ENCODE data around the gene SERPINA1. TPM values are rescaled to one million over a fixed set of nuclear protein-coding genes. Genes with fewer than 3 reads are reported as not detected.

The SERPINA1 gene
- total RNA-seq (2021; ENCODE audit: unreplicated experiment) (4.9 TPM), Bru-seq, nascent RNA (percentile 36 among the genes with signal in this experiment), BruChase-seq, experiment 1, labeled RNA remaining after a 2-hour chase (percentile 30 among the genes with signal in this experiment), BruChase-seq, experiment 2, labeled RNA remaining after a 6-hour chase (percentile 24 among the genes with signal in this experiment)
- not detected for polyA plus RNA-seq (2012; ENCODE audit: insufficient read length)
- long read RNA-seq, result 0 reads

DNA sequence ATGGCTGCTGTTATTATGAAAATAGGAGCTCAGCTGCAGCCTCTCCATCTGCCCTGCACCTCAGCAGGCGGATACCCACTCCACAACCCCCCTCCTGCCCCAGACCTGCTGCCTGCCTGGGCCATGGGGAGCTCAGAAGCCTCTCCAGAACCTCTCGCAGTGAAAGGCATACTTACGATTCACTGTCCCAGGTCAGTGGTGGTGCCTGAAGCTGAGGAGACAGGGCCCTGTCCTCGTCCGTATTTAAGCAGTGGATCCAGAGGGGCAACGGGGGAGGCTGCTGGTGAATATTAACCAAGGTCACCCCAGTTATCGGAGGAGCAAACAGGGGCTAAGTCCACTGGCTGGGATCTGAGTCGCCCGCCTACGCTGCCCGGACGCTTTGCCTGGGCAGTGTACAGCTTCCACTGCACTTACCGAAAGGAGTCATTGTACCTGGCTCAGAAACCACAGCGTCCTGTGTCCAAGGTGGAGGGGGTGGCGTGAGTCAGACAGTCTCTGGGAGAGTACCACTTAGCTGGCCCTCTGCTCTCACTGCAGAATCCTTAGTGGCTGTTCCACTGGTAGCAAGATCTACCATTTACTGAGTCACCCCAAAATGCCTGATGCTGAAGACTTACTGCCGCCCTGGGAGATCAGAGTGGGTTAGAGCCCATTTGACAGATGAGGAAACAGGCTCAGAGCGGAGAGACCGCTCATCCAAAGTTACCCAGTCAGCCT lies at the start of gene SERPINA1:
Gene SERPINA1 (minus strand): TSS at position 219 of the 720 bp plus-strand sequence. CDS start 5,365 bp downstream, outside the sequence.
- no peak within 1 kb of the TSS for H3K4me3 ChIP-seq (ENCODE audit: low read depth in 2 of 2, low read length in 2 of 2)
- H3K4me1 ChIP-seq (ENCODE audit: control insufficient read depth, insufficient read depth, low read length), result no peaks in the 10 kb centered on the region
- no peak for DNase-seq (ENCODE audit: low read depth, low spot score)
- no peaks in the 10 kb centered on the region for H3K36me3 ChIP-seq (ENCODE audit: control insufficient read depth, insufficient read depth, low read length)
- no peak within 1 kb of the TSS for H3K27ac ChIP-seq (ENCODE audit: low read length)
- in situ Hi-C loops (cut with HindIII; ENCODE audit: low pct_unique_long_range_greater_than_20kb, low sequenced_read_pairs) (no loop called here), intact Hi-C loops (cut with micrococcal nuclease; ENCODE audit: unreplicated experiment) (no loop called here)
- ChIA-PET POLR2A (no interaction called here), CTCF (interaction anchor here (0.6 kb wide), 1 partner anchor 497 kb away, joined by 3 read pairs; no protein-coding TSS in a partner anchor)
- no peak for TF ChIP-seq SIN3A (IDR thresholded peaks at IDR 0.05; ENCODE audit: borderline replicate concordance, insufficient read depth, low read depth, low read length)
- TF ChIP-seq POLR2AphosphoS5 (IDR thresholded peaks at IDR 0.05; ENCODE audit: low read depth, low read length), result no peak
- TF ChIP-seq, protein P1, sequence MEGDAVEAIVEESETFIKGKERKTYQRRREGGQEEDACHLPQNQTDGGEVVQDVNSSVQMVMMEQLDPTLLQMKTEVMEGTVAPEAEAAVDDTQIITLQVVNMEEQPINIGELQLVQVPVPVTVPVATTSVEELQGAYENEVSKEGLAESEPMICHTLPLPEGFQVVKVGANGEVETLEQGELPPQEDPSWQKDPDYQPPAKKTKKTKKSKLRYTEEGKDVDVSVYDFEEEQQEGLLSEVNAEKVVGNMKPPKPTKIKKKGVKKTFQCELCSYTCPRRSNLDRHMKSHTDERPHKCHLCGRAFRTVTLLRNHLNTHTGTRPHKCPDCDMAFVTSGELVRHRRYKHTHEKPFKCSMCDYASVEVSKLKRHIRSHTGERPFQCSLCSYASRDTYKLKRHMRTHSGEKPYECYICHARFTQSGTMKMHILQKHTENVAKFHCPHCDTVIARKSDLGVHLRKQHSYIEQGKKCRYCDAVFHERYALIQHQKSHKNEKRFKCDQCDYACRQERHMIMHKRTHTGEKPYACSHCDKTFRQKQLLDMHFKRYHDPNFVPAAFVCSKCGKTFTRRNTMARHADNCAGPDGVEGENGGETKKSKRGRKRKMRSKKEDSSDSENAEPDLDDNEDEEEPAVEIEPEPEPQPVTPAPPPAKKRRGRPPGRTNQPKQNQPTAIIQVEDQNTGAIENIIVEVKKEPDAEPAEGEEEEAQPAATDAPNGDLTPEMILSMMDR (IDR thresholded peaks at IDR 0.05), result no peak
- TF ChIP-seq, protein P2, sequence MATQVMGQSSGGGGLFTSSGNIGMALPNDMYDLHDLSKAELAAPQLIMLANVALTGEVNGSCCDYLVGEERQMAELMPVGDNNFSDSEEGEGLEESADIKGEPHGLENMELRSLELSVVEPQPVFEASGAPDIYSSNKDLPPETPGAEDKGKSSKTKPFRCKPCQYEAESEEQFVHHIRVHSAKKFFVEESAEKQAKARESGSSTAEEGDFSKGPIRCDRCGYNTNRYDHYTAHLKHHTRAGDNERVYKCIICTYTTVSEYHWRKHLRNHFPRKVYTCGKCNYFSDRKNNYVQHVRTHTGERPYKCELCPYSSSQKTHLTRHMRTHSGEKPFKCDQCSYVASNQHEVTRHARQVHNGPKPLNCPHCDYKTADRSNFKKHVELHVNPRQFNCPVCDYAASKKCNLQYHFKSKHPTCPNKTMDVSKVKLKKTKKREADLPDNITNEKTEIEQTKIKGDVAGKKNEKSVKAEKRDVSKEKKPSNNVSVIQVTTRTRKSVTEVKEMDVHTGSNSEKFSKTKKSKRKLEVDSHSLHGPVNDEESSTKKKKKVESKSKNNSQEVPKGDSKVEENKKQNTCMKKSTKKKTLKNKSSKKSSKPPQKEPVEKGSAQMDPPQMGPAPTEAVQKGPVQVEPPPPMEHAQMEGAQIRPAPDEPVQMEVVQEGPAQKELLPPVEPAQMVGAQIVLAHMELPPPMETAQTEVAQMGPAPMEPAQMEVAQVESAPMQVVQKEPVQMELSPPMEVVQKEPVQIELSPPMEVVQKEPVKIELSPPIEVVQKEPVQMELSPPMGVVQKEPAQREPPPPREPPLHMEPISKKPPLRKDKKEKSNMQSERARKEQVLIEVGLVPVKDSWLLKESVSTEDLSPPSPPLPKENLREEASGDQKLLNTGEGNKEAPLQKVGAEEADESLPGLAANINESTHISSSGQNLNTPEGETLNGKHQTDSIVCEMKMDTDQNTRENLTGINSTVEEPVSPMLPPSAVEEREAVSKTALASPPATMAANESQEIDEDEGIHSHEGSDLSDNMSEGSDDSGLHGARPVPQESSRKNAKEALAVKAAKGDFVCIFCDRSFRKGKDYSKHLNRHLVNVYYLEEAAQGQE (IDR thresholded peaks at IDR 0.05; ENCODE audit: insufficient read depth in 1 of 2, low read depth in 2 of 2, low read length in 1 of 2), result no peak
- TF ChIP-seq TCF7L2 (IDR thresholded peaks at IDR 0.05; ENCODE audit: low read depth, low read length), result no peak
- BruUV-seq (replicated peaks), result no TSS peak
- H3K9me3 ChIP-seq (ENCODE audit: control insufficient read depth, insufficient read depth, low read depth, low read length), result no peaks in the 10 kb centered on the region
- H3K27me3 ChIP-seq (ENCODE audit: control insufficient read depth, insufficient read depth, low read length), result no peaks in the 10 kb centered on the region
- 0 out of 2 replicates have a peak, but pooled peaks have one; percentile 16 for ATAC-seq

DNA sequence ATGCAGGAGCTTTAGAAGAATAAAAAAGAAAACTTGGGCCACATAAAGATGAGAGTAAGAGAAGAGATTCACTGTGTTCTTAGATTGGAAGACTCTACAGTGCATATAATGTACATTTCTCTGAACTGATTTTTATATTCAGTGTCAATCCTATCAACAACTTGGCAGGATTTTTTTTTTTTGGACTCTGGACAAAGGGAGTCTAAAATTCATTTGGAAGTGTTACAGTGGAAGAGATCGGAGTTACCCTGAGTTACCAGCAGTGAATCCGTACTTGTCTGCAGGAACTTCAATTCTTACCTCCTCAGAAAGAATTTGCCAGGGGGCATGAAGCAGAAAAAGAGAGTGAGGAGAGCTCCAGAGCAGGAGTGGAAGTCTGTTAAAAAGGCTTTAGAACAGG lies 40.2 kb upstream of the SERPINA1 start:
- H3K36me3 ChIP-seq (ENCODE audit: control insufficient read depth, insufficient read depth, low read length), result no peaks in the 10 kb centered on the region
- in situ Hi-C loops (cut with HindIII; ENCODE audit: low pct_unique_long_range_greater_than_20kb, low sequenced_read_pairs) (no loop called here), intact Hi-C loops (cut with micrococcal nuclease; ENCODE audit: unreplicated experiment) (loop anchor here (10.0 kb wide), 1 partner anchor 246 kb away; no protein-coding TSS in a partner anchor)
- H3K27ac ChIP-seq (ENCODE audit: low read length), result no peak overlapping the region
- DNase-seq (ENCODE audit: low read depth, low spot score) (no peak), ATAC-seq (no peak)
- BruUV-seq (replicated peaks), result no TSS peak
- no peaks in the 10 kb centered on the region for H3K9me3 ChIP-seq (ENCODE audit: control insufficient read depth, insufficient read depth, low read depth, low read length)
- no peak overlapping the region for H3K4me3 ChIP-seq (ENCODE audit: low read depth in 2 of 2, low read length in 2 of 2)
- ChIA-PET CTCF (interaction anchor here (0.6 to 0.7 kb wide), 2 partner anchors 58 to 248 kb away, joined by 4 to 5 read pairs; no protein-coding TSS in a partner anchor), POLR2A (no interaction called here)
- no peaks in the 10 kb centered on the region; the same call in 1 of the 2 replicates for H3K27me3 ChIP-seq (ENCODE audit: control insufficient read depth, insufficient read depth, low read length)
- TF ChIP-seq, protein P2 (IDR thresholded peaks at IDR 0.05; ENCODE audit: insufficient read depth in 1 of 2, low read depth in 2 of 2, low read length in 1 of 2), result no peak
- TF ChIP-seq SIN3A (IDR thresholded peaks at IDR 0.05; ENCODE audit: borderline replicate concordance, insufficient read depth, low read depth, low read length) (no peak), POLR2AphosphoS5 (IDR thresholded peaks at IDR 0.05; ENCODE audit: low read depth, low read length) (no peak), TCF7L2 (IDR thresholded peaks at IDR 0.05; ENCODE audit: low read depth, low read length) (no peak)
- TF ChIP-seq, protein P1 (IDR thresholded peaks at IDR 0.05), result no peak
- H3K4me1 ChIP-seq (ENCODE audit: control insufficient read depth, insufficient read depth, low read length), result no peaks in the 10 kb centered on the region

Data from Panc1 (cell line).